ENCODE data around the gene GTF2A1. TPM values are rescaled to one million over a fixed set of nuclear protein-coding genes. Genes with fewer than 3 reads are reported as not detected.

The GTF2A1 gene
- total RNA-seq, 1 experiment from 2014 or later = 35.0 TPM

DNA sequence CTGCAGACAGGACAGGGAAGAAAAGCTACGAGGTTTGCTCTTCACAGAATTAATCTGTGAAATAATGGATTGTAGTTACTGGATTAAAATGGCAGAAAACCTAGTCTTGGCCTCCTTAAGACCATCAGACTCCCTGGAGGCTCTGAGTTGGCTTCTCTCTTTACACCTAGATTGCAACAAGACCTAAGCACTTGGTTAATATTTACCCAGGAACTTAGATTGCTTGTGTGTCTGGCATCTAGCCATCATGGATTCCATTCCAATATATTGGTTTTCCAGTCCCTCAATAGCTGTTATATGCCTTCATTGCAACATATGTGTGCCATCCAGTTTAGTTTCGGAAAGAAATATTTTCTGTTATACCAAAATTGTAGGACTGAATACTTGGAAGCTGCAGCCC is 1.9 kb upstream of the GTF2A1 start:
- Mint-ChIP-seq H3K4me1 (ENCODE audit: insufficient read depth, unreplicated experiment) (peaks cover 6% of the 10 kb centered on the region), H3K27me3 (ENCODE audit: insufficient read depth, unreplicated experiment) (no peaks in the 10 kb centered on the region), H3K9me3 (ENCODE audit: unreplicated experiment) (no peaks in the 10 kb centered on the region), H3K27ac (ENCODE audit: low read depth, unreplicated experiment) (peak overlapping the region; percentile 99), H3K4me3 (ENCODE audit: unreplicated experiment) (no peak overlapping the region), H3K36me3 (ENCODE audit: insufficient read depth, unreplicated experiment) (peaks cover 17% of the 10 kb centered on the region)
- intact Hi-C loops (cut with micrococcal nuclease) = loop anchor here (5.0 kb wide), 1 partner anchor 45 kb away; no protein-coding TSS in a partner anchor
- TF ChIP-seq, protein P1, sequence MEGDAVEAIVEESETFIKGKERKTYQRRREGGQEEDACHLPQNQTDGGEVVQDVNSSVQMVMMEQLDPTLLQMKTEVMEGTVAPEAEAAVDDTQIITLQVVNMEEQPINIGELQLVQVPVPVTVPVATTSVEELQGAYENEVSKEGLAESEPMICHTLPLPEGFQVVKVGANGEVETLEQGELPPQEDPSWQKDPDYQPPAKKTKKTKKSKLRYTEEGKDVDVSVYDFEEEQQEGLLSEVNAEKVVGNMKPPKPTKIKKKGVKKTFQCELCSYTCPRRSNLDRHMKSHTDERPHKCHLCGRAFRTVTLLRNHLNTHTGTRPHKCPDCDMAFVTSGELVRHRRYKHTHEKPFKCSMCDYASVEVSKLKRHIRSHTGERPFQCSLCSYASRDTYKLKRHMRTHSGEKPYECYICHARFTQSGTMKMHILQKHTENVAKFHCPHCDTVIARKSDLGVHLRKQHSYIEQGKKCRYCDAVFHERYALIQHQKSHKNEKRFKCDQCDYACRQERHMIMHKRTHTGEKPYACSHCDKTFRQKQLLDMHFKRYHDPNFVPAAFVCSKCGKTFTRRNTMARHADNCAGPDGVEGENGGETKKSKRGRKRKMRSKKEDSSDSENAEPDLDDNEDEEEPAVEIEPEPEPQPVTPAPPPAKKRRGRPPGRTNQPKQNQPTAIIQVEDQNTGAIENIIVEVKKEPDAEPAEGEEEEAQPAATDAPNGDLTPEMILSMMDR (IDR thresholded peaks at IDR 0.05; ENCODE audit: unreplicated experiment) = no peak
- BruUV-seq (replicated peaks) = no TSS peak
- no peak for DNase-seq (ENCODE audit: unreplicated experiment)
- ChIA-PET POLR2A (interaction anchor here (0.6 to 1.4 kb wide), 2 partner anchors 232 to 264 kb away, joined by 3 to 4 read pairs; no protein-coding TSS in a partner anchor), CTCF (interaction anchor here (0.8 to 1.3 kb wide), 2 partner anchors 242 to 364 kb away, joined by 3 read pairs; no protein-coding TSS in a partner anchor)

DNA sequence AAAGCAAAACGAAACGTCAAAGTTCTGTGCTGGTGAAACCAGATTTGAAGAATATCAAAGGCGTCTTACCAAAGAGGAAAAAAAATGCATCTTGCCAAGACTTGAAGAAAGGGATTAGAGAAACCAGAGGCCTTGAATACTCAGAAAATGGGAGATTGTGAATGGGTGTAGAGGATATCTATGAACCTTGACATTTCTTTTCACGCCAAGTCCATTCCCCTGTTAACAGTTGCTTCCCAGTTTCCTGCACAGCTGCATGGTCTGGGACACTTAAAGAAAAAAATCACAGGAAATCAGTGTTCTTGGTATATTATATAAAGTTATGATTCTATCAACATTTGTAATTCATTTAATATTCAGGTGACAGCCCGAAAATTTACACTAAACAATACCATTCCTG is 1.4 kb upstream of the GTF2A1 start:
- Mint-ChIP-seq H3K27ac (ENCODE audit: low read depth, unreplicated experiment) (peak overlapping the region; percentile 99), H3K9me3 (ENCODE audit: unreplicated experiment) (no peaks in the 10 kb centered on the region), H3K4me3 (ENCODE audit: unreplicated experiment) (peak overlapping the region; percentile 93), H3K36me3 (ENCODE audit: insufficient read depth, unreplicated experiment) (peaks cover 17% of the 10 kb centered on the region), H3K27me3 (ENCODE audit: insufficient read depth, unreplicated experiment) (no peaks in the 10 kb centered on the region), H3K4me1 (ENCODE audit: insufficient read depth, unreplicated experiment) (peaks cover 6% of the 10 kb centered on the region)
- intact Hi-C loops (cut with micrococcal nuclease) = loop anchor here (5.0 kb wide), 1 partner anchor 45 kb away; no protein-coding TSS in a partner anchor
- ChIA-PET POLR2A (interaction anchor here (0.6 to 2.1 kb wide), 11 partner anchors 8 to 522 kb away, joined by 3 to 9 read pairs (median 5); partner anchors contain the start of gene SEL1L), CTCF (interaction anchor here (0.7 to 1.3 kb wide), 2 partner anchors 243 to 272 kb away, joined by 3 to 4 read pairs; no protein-coding TSS in a partner anchor)
- no TSS peak for BruUV-seq (replicated peaks)
- no peak for DNase-seq (ENCODE audit: unreplicated experiment)
- TF ChIP-seq, protein P1 (IDR thresholded peaks at IDR 0.05; ENCODE audit: unreplicated experiment) = no peak

DNA sequence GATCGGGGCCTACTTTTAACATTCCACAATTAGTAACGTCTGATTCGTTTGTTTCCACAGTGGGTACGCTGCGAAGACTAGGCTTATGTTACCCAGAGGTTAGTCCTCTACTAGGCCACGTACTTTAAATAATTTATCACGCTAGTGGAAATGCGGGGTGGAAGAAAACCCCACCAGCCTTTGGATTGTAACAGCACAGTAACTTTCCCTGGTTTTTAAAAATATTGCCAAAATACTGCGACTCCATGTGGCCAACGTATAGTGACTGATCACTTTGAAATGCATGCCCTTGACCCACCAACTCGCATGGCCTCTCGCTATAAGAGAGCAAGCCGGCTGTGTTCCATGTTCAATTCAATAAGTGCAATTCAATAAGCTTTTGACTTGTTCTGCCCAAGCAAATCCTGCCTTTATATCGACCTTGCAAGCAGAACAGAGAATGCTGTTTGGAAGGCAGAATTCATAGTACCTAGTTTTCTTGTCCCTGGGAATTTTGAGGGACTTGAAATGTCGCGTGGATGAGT is 882 bp upstream of the GTF2A1 start:
- intact Hi-C loops (cut with micrococcal nuclease) = loop anchor here (1.0 to 5.0 kb wide), 3 partner anchors 25 to 180 kb away; no protein-coding TSS in a partner anchor

DNA sequence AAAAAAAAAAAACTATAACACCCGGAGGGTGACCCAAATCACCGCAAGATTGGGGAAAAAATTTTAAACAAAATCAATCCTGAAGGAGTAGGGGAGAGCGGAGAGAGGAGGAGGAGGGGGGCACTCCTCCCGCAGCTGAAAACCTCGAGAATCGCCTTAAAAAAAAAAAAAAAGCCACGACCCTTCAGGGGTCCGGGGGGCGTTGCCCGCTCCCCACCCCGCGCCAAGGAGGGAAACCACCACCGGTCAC is 254 bp downstream of the GTF2A1 start:
- H3K9me3 Mint-ChIP-seq (ENCODE audit: unreplicated experiment) = no peaks in the 10 kb centered on the region
- H3K27ac Mint-ChIP-seq (ENCODE audit: low read depth, unreplicated experiment) = peak overlapping the region; percentile 99
- TF ChIP-seq, protein P1 (IDR thresholded peaks at IDR 0.05; ENCODE audit: unreplicated experiment) = no peak
- H3K36me3 Mint-ChIP-seq (ENCODE audit: insufficient read depth, unreplicated experiment) = peaks cover 31% of the 10 kb centered on the region
- BruUV-seq (replicated peaks) = no TSS peak
- intact Hi-C loops (cut with micrococcal nuclease) = loop anchor here (2.0 to 5.0 kb wide), 2 partner anchors 26 to 47 kb away; no protein-coding TSS in a partner anchor
- H3K4me1 Mint-ChIP-seq (ENCODE audit: insufficient read depth, unreplicated experiment) = peaks cover 6% of the 10 kb centered on the region
- peak overlapping the region; percentile 93 for H3K4me3 Mint-ChIP-seq (ENCODE audit: unreplicated experiment)
- DNase-seq (ENCODE audit: unreplicated experiment) = no peak
- CTCF ChIA-PET = no interaction called here
- POLR2A ChIA-PET = interaction anchor here (0.6 to 2.1 kb wide), 14 partner anchors 13 to 313 kb away, joined by 3 to 8 read pairs (median 6); partner anchors contain the start of gene SEL1L
- no peaks in the 10 kb centered on the region for H3K27me3 Mint-ChIP-seq (ENCODE audit: insufficient read depth, unreplicated experiment)

More for the DNA sequence above, 882 bp upstream of the GTF2A1 start:
- no peaks in the 10 kb centered on the region for H3K9me3 Mint-ChIP-seq (ENCODE audit: unreplicated experiment)
- TSS peak; percentile 57 for BruUV-seq (replicated peaks)
- no peaks in the 10 kb centered on the region for H3K27me3 Mint-ChIP-seq (ENCODE audit: insufficient read depth, unreplicated experiment)
- POLR2A ChIA-PET = interaction anchor here (0.6 to 2.1 kb wide), 19 partner anchors 9 to 523 kb away, joined by 3 to 9 read pairs (median 5); partner anchors contain the start of gene SEL1L
- H3K4me1 Mint-ChIP-seq (ENCODE audit: insufficient read depth, unreplicated experiment) = peaks cover 6% of the 10 kb centered on the region
- peaks cover 19% of the 10 kb centered on the region for H3K36me3 Mint-ChIP-seq (ENCODE audit: insufficient read depth, unreplicated experiment)
- TF ChIP-seq, protein P1 (IDR thresholded peaks at IDR 0.05; ENCODE audit: unreplicated experiment) = no peak
- H3K27ac Mint-ChIP-seq (ENCODE audit: low read depth, unreplicated experiment) = peak overlapping the region; percentile 99
- peak overlapping the region; percentile 93 for H3K4me3 Mint-ChIP-seq (ENCODE audit: unreplicated experiment)
- CTCF ChIA-PET = interaction anchor here (0.7 to 1.0 kb wide), 2 partner anchors 234 to 273 kb away, joined by 4 read pairs; no protein-coding TSS in a partner anchor
- no peak for DNase-seq (ENCODE audit: unreplicated experiment)
